ENCODE data around the gene PERP. TPM values are rescaled to one million over a fixed set of nuclear protein-coding genes. Genes with fewer than 3 reads are reported as not detected.

PERP gene
- total RNA-seq, 4 donors from 2014 or later: 21.5 to 80.2 (median 34.7) TPM

DNA sequence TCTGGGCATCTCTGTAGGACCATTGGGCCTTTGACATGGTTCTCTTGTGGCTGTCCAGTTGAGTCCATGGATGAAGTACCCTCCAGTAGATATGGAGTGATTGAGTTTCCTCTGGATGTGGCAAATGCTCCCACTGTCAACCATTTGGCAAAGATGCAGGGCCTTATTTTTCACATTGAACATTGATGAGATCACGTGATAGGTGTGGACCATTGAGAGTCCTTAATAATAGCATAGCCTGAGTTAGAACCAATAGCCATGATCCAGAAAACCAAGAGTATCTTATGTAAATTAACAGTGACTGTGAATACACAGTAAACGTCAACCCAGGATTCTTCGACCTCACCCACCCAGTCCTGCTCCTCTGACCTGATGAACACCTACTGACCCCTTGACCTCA, 3.0 kb upstream of the PERP start:
- TF ChIP-seq, protein P1, sequence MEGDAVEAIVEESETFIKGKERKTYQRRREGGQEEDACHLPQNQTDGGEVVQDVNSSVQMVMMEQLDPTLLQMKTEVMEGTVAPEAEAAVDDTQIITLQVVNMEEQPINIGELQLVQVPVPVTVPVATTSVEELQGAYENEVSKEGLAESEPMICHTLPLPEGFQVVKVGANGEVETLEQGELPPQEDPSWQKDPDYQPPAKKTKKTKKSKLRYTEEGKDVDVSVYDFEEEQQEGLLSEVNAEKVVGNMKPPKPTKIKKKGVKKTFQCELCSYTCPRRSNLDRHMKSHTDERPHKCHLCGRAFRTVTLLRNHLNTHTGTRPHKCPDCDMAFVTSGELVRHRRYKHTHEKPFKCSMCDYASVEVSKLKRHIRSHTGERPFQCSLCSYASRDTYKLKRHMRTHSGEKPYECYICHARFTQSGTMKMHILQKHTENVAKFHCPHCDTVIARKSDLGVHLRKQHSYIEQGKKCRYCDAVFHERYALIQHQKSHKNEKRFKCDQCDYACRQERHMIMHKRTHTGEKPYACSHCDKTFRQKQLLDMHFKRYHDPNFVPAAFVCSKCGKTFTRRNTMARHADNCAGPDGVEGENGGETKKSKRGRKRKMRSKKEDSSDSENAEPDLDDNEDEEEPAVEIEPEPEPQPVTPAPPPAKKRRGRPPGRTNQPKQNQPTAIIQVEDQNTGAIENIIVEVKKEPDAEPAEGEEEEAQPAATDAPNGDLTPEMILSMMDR (IDR thresholded peaks at IDR 0.05; ENCODE audit: low read depth): no peak

DNA sequence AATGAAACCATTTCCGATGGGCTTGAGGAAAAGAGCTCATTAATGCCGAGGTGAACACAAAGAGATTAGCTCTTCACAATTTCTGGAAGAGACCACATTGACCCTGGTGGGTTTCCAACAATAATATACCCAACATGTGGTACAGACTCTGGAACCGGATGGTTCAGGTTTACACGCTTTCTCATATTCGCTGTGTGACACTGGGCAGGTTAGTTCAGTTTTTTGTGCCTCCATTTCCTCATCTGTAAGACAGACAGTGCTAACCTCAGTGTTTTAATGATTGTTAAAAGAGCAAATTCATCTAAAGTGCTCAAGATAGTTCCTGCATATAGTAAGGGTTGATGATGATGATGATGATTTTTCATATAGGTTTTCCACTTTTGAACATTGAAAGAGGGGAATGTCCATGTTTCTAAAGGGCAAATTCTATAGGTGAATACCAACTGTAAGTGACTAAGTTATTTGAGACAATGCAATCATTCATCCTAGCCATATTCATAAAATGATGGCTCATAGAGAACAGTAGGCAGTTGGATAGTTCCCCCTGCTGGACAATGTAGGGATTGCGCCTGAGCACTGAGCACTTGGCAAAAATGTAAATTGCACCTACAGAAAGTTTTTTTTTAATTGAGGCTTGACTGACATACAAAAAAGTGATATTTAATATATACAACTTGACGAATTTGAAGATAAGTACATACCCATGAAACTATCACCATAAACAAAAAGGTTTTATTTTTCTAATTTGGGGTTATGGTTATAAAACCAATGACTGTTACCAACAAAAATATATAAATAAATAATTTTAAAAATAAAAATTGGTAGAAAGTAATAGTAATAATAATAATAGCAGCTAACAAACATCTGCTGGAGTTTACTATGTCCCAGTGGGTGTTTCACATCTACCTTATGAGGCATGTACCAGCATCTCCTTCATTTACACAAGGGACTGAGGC, 2.1 kb upstream of the PERP start:
- TF ChIP-seq, protein P1 (IDR thresholded peaks at IDR 0.05; ENCODE audit: low read depth): no peak

DNA sequence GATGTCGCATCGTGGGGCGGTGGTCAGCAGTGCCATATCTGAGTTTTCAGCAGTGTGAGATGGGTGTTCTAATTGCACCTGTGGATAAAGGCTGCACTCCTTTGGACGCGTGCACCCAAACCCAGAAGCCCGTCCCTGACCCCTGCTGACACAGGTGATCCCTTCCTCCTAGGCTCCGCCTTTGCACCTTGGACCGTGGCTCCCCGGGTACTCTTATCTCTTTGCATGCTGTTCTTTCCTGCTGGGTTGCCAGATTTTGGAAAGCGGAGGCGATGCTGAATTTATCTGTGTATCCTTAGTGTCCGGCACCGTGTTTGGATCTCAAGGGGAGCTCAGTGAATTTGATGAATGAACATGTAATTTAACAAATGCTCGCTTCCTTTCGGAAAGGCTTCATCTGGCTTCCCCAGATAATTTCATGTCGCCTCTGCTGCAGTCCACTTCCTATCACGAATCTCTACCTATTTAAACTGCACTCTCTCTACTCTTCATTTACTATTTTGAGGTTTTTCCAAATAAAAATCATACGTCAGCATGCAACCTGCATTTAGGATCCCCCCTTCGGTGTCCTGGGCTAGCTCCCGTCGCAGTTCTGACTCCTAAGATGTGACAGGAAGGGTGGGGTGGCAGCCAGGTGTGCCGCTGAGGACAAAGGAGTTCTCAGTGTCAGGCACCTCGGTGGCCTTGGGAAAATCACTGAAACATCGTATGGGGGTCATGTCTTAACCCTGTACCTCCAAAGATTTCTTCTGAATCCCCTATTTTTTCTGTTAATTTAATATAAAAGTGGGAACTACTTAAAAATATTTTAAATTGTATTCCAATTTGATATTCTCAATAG, 753 bp upstream of the PERP start:
- TF ChIP-seq, protein P1 (IDR thresholded peaks at IDR 0.05; ENCODE audit: low read depth): no peak

GRCh38 chr6:138106665-138107077, 548 bp downstream of the PERP start:
- TF ChIP-seq, protein P1 (IDR thresholded peaks at IDR 0.05; ENCODE audit: low read depth): no peak

GRCh38 chr6:138105880-138106664, 1.1 kb downstream of the PERP start:
- TF ChIP-seq, protein P1 (IDR thresholded peaks at IDR 0.05; ENCODE audit: low read depth): no peak

GRCh38 chr6:138105446-138105845, 1.8 kb downstream of the PERP start:
- TF ChIP-seq, protein P1 (IDR thresholded peaks at IDR 0.05; ENCODE audit: low read depth): no peak
